ENCODE measurements around the gene PARP16. TPM values are rescaled to one million over a fixed set of nuclear protein-coding genes. Genes with fewer than 3 reads are reported as not detected.

PARP16 gene
- total and polyA plus RNA-seq, 2 experiments from 2014 or later = 3.6 to 4.1 TPM

GRCh38 chr15:65260968-65261367, 25.7 kb downstream of the PARP16 start (continued):
- TF ChIP-seq ZNF462 (CRISPR knock-in tag; IDR thresholded peaks at IDR 0.05) (no peak), ETS1 (IDR thresholded peaks at IDR 0.05) (no peak), POLR2AphosphoS5 (IDR thresholded peaks at IDR 0.05; ENCODE audit: low read depth) (no peak), ZNF114 (CRISPR knock-in tag; IDR thresholded peaks at IDR 0.05) (no peak), REST (IDR thresholded peaks at IDR 0.05; ENCODE audit: unreplicated experiment) (no peak)
